K562 (cell line): ENCODE data around the gene CCDC87.

Source experiments
- BRCA1 ChIP-seq, 2 experiments: fragments of 450-650 bp in 1 of 2; sonication (generic) in 1 of 2; formaldehyde crosslinking in 1 of 2; IDR thresholded peaks; 2 replicates each; pipeline versions ENCODE4 v1.5.0 to v1.6.1; 2017 to 2020; ENCODE audit warnings: mild to moderate bottlenecking in 1 of 2, missing genetic modification reagents in 1 of 2
- RAD21 ChIP-seq, 2 experiments: fragments of 250-450 bp in 1 of 2; fragments of 450-650 bp in 1 of 2; sonication (Bioruptor Pico) in 1 of 2; formaldehyde crosslinking in 1 of 2; IDR thresholded peaks in 1 of 2; conservative IDR thresholded peaks in 1 of 2; 2 replicates each; pipeline versions ENCODE4 v1.4.0 to v1.8.0; 2020 to 2022; ENCODE audit warnings: mild to moderate bottlenecking in 2 of 2, moderate library complexity in 1 of 2
- SMAD3 ChIP-seq: fragments of 450-650 bp; formaldehyde crosslinking; conservative IDR thresholded peaks from 2 replicates; pipeline ENCODE4 v1.4.0; 2020; ENCODE audit warnings: mild to moderate bottlenecking
- ZBTB1 ChIP-seq: sonication (generic); formaldehyde crosslinking; IDR thresholded peaks from 2 replicates; pipeline ENCODE4 v1.8.1; 2023; ENCODE audit warnings: missing genetic modification reagents, low read depth, mild to moderate bottlenecking, borderline replicate concordance
- ZNF311 ChIP-seq: fragments of 250-450 bp; sonication (Bioruptor Pico); IDR thresholded peaks from 2 replicates; pipeline ENCODE4 v1.4.0; 2020; ENCODE audit warnings: mild to moderate bottlenecking, moderate library complexity
- ZNF57 ChIP-seq: fragments of 450-650 bp; formaldehyde crosslinking; IDR thresholded peaks from 2 replicates; pipeline ENCODE4 v1.4.0; 2020; ENCODE audit warnings: mild to moderate bottlenecking, moderate library complexity
- ZNF695 ChIP-seq: fragments of 450-650 bp; formaldehyde crosslinking; IDR thresholded peaks from 2 replicates; pipeline ENCODE4 v1.4.0; 2020; ENCODE audit warnings: mild to moderate bottlenecking, moderate library complexity

- TF ChIP-seq RAD21 (CRISPR knock-in tag; conservative IDR thresholded peaks at IDR 0.05 in 1 of 2, IDR thresholded peaks at IDR 0.05 in 1 of 2) = no peak
- no peak for TF ChIP-seq ZNF695 (CRISPR knock-in tag)
- no peak for TF ChIP-seq SMAD3 (CRISPR knock-in tag)
- TF ChIP-seq BRCA1 (IDR thresholded peaks at IDR 0.05) = no peak
- 0 out of 2 replicates have a peak, but pooled peaks have one; percentile 51 for TF ChIP-seq BRCA1 (CRISPR knock-in tag; IDR thresholded peaks at IDR 0.05)
- 0 out of 2 replicates have a peak, but pooled peaks have one; percentile 68 for TF ChIP-seq ZBTB1 (CRISPR knock-in tag)
- TF ChIP-seq ZNF311 (CRISPR knock-in tag) = no peak
- TF ChIP-seq ZNF57 (CRISPR knock-in tag) = no peak
These were observed 24.5 kb downstream of the CCDC87 start, which contains the start of gene CTSF for GRCh38 chr11:66568124-66568916.
